ENCODE measurements around the gene GUCY1A2. TPM values are rescaled to one million over a fixed set of nuclear protein-coding genes. Genes with fewer than 3 reads are reported as not detected.

The GUCY1A2 gene
- total and polyA plus RNA-seq, 2 donors from 2014 or later, result 0.75 to 16.1 TPM

DNA sequence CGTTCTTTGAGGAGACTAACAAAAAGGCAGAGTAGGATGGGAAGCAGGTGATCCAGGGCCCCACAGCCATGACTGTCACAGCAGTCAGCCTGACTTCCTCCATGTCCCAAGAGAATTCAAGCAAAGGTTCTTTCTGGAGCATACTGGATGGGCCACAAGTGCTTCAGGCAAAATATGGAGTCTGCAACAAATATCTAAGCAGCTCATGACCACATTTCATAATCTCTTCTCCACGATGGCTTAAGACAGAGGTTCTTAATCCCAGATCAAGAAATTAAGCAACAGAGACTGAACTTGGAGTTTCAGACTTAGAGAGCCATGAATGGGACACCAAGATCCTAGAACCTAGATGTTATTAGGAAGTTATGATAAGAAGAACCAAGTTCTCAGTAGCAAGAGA lies 31.6 kb downstream of the GUCY1A2 start:
- H3K9ac ChIP-seq (ENCODE audit: low read length in 3 of 3), result no peak overlapping the region
- TF ChIP-seq, protein P1, sequence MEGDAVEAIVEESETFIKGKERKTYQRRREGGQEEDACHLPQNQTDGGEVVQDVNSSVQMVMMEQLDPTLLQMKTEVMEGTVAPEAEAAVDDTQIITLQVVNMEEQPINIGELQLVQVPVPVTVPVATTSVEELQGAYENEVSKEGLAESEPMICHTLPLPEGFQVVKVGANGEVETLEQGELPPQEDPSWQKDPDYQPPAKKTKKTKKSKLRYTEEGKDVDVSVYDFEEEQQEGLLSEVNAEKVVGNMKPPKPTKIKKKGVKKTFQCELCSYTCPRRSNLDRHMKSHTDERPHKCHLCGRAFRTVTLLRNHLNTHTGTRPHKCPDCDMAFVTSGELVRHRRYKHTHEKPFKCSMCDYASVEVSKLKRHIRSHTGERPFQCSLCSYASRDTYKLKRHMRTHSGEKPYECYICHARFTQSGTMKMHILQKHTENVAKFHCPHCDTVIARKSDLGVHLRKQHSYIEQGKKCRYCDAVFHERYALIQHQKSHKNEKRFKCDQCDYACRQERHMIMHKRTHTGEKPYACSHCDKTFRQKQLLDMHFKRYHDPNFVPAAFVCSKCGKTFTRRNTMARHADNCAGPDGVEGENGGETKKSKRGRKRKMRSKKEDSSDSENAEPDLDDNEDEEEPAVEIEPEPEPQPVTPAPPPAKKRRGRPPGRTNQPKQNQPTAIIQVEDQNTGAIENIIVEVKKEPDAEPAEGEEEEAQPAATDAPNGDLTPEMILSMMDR (IDR thresholded peaks at IDR 0.05; ENCODE audit: borderline replicate concordance, extremely low read depth, insufficient read depth), result no peak
- intact Hi-C loops (cut with DNase I), result no loop called here
- H3K27ac ChIP-seq (ENCODE audit: low read depth in 2 of 2, low read length in 2 of 2), result no peak overlapping the region
- no peaks in the 10 kb centered on the region for H3K27me3 ChIP-seq (ENCODE audit: control insufficient read depth, insufficient read depth, low read length)
- no peaks in the 10 kb centered on the region for H3K36me3 ChIP-seq (ENCODE audit: control insufficient read depth in 2 of 3, insufficient read depth in 3 of 3, low read length in 3 of 3)
- H3K9me3 ChIP-seq (ENCODE audit: control insufficient read depth in 2 of 3, insufficient read depth in 1 of 3, low read length in 3 of 3), result no peaks in the 10 kb centered on the region
- H3K4me3 ChIP-seq (ENCODE audit: low read length in 3 of 3), result no peak overlapping the region
- peaks cover 0 to 3% (median 0%) of the 10 kb centered on the region in 3 donors for H3K4me1 ChIP-seq (ENCODE audit: control insufficient read depth in 2 of 3, insufficient read depth in 2 of 3, low read depth in 1 of 3, low read length in 3 of 3)
- DNase-seq (no peak), FAIRE-seq (no peak)

DNA sequence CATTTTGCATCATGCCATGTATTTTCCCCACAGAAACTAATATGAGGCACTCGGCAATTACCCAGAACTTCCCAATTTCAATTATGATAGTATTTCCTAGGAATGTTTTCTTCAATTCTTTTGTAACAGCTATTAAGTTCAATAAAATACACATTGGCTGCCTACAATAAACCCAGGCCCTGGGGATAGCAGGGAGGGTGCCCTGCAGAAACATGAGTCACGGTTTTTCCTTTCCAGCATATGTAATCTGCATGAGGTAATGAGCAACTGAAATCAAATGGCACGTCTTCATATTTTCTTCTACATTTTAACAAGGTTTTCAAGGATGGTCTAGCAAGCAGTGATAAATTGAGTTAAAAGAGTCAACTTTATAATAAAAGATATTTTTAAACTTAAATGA lies 32.0 kb downstream of the GUCY1A2 start:
- FAIRE-seq (no peak), DNase-seq (no peak)
- H3K9me3 ChIP-seq (ENCODE audit: control insufficient read depth in 2 of 3, insufficient read depth in 1 of 3, low read length in 3 of 3), result no peaks in the 10 kb centered on the region
- no peaks in the 10 kb centered on the region for H3K36me3 ChIP-seq (ENCODE audit: control insufficient read depth in 2 of 3, insufficient read depth in 3 of 3, low read length in 3 of 3)
- no peaks in the 10 kb centered on the region for H3K27me3 ChIP-seq (ENCODE audit: control insufficient read depth, insufficient read depth, low read length)
- intact Hi-C loops (cut with DNase I), result no loop called here
- TF ChIP-seq, protein P1 (IDR thresholded peaks at IDR 0.05; ENCODE audit: borderline replicate concordance, extremely low read depth, insufficient read depth), result no peak
- H3K4me1 ChIP-seq (ENCODE audit: control insufficient read depth in 2 of 3, insufficient read depth in 2 of 3, low read depth in 1 of 3, low read length in 3 of 3), result peaks cover 0 to 3% (median 0%) of the 10 kb centered on the region in 3 donors
- no peak overlapping the region for H3K27ac ChIP-seq (ENCODE audit: low read depth in 2 of 2, low read length in 2 of 2)
- H3K9ac ChIP-seq (ENCODE audit: low read length in 3 of 3), result no peak overlapping the region
- no peak overlapping the region for H3K4me3 ChIP-seq (ENCODE audit: low read length in 3 of 3)

DNA sequence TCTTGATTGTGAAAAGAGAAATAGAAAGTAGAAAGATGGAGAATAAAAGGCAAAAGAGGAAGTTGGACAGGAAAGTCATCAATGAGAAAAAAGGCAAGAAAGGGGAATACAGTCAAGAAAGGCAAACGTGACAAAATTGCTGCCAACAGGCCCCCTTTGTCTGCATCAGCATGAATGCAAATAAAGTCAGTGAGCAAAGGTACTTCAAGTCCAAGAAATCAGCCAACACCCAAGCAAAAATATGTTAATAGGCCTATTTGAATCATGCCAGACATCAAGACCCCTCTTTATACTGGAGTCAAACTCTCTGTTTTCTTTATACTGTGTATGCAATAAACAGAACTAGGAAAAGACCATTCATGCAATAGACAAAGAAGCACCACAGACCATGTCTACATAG lies 34.3 kb downstream of the GUCY1A2 start:
- no peaks in the 10 kb centered on the region for H3K27me3 ChIP-seq (ENCODE audit: control insufficient read depth, insufficient read depth, low read length)
- no peaks in the 10 kb centered on the region for H3K36me3 ChIP-seq (ENCODE audit: control insufficient read depth in 2 of 3, insufficient read depth in 3 of 3, low read length in 3 of 3)
- H3K4me3 ChIP-seq (ENCODE audit: low read length in 3 of 3), result no peak overlapping the region
- DNase-seq (no peak), FAIRE-seq (no peak)
- no peak overlapping the region for H3K27ac ChIP-seq (ENCODE audit: low read depth in 2 of 2, low read length in 2 of 2)
- intact Hi-C loops (cut with DNase I), result no loop called here
- H3K9me3 ChIP-seq (ENCODE audit: control insufficient read depth in 2 of 3, insufficient read depth in 1 of 3, low read length in 3 of 3), result no peaks in the 10 kb centered on the region
- peaks cover 0 to 3% (median 0%) of the 10 kb centered on the region in 3 donors for H3K4me1 ChIP-seq (ENCODE audit: control insufficient read depth in 2 of 3, insufficient read depth in 2 of 3, low read depth in 1 of 3, low read length in 3 of 3)
- TF ChIP-seq, protein P1 (IDR thresholded peaks at IDR 0.05; ENCODE audit: borderline replicate concordance, extremely low read depth, insufficient read depth), result no peak
- no peak overlapping the region for H3K9ac ChIP-seq (ENCODE audit: low read length in 3 of 3)

DNA sequence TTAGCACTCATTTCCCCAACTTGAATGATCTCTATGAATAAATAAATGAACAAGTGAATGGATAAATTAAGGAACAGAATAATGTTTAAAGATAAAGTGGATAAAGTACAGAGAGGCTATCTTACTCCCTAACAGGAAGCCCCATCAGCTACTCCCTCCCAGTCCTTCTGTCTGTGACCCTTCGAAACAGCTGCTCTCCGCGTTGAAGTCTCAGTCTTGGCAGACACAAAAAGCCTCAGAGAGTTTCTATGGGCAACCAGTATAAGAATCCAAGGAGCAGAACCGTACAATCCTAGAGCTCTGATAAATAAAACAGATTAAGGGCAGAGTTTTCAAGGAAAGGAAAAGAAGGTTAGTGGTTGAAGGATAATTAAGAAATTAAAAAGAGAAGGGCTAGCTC lies 35.0 kb downstream of the GUCY1A2 start:
- DNase-seq (peak in 1 of 5 donors; percentile 52), FAIRE-seq (no peak)
- Histone ChIP-seq H3K4me3 (ENCODE audit: low read length in 3 of 3) (no peak overlapping the region), H3K27me3 (ENCODE audit: control insufficient read depth, insufficient read depth, low read length) (no peaks in the 10 kb centered on the region), H3K9ac (ENCODE audit: low read length in 3 of 3) (no peak overlapping the region), H3K4me1 (ENCODE audit: control insufficient read depth in 2 of 3, insufficient read depth in 2 of 3, low read depth in 1 of 3, low read length in 3 of 3) (no peaks in the 10 kb centered on the region), H3K27ac (ENCODE audit: low read depth in 2 of 2, low read length in 2 of 2) (no peak overlapping the region), H3K36me3 (ENCODE audit: control insufficient read depth in 2 of 3, insufficient read depth in 3 of 3, low read length in 3 of 3) (no peaks in the 10 kb centered on the region), H3K9me3 (ENCODE audit: control insufficient read depth in 2 of 3, insufficient read depth in 1 of 3, low read length in 3 of 3) (no peaks in the 10 kb centered on the region)
- intact Hi-C loops (cut with DNase I), result no loop called here
- TF ChIP-seq, protein P1 (IDR thresholded peaks at IDR 0.05; ENCODE audit: borderline replicate concordance, extremely low read depth, insufficient read depth), result no peak
